Lower leg skin (tissue), 4 donors: ENCODE results near the gene ACTR2. TPM values are rescaled to one million over a fixed set of nuclear protein-coding genes. Genes with fewer than 3 reads are reported as not detected.
"Not testable (repeated sequence)": the region's sequence is repeated elsewhere in the genome, so short reads cannot be mapped to it uniquely, and the experiment has no call there.

Experiments used
- DNase-seq, 2 donors: peaks; one replicate each; pipeline ENCODE4 v3.0.0-alpha.2; 2019; ENCODE audit warnings: low spot score in 2 of 2
- H3K4me3 ChIP-seq: fragments of 200-600 bp; sonication (generic); 2 replicates; pipeline ENCODE4 v1.5.1; 2017; ENCODE audit warnings: mild to moderate bottlenecking, low read depth; ENCODE audit not compliant: poor library complexity, severe bottlenecking
- CTCF ChIP-seq, 3 donors: fragments of 450-650 bp; IDR thresholded peaks; one replicate each; pipeline ENCODE4 v1.5.1; 2016; ENCODE audit warnings: antibody characterized with exemption in 3 of 3, mild to moderate bottlenecking in 3 of 3, moderate library complexity in 2 of 3
- POLR2A ChIP-seq, 2 donors: fragments of 450-650 bp; IDR thresholded peaks; one replicate each; pipeline ENCODE4 v1.6.1; 2016 to 2017; ENCODE audit warnings: antibody characterized with exemption in 2 of 2, mild to moderate bottlenecking in 1 of 2, moderate library complexity in 1 of 2
- WGBS, 2 donors: methylation state at CpG; one replicate each; pipeline ENCODE4 v1.1.5; 2018; 5-methylcytosine and 5-hydroxymethylcytosine counted together
- intact Hi-C: fragments of 100-400 bp; cut with DNase I; formaldehyde crosslinking; loops from one replicate; pipeline ENCODE4 v1.15.0; 2023; ENCODE audit warnings: low total_unique reads
- total RNA-seq, 4 donors: library from RNA; depleted of rRNA; stranded (reverse); fragments of >200 nt; gene quantifications; one replicate each; pipeline ENCODE4 v1.1.0, GENCODE V29; 2016

Gene ACTR2
- total RNA-seq, result 10 to 100 TPM; 44.1 to 58.7 (median 50.9) TPM

DNA sequence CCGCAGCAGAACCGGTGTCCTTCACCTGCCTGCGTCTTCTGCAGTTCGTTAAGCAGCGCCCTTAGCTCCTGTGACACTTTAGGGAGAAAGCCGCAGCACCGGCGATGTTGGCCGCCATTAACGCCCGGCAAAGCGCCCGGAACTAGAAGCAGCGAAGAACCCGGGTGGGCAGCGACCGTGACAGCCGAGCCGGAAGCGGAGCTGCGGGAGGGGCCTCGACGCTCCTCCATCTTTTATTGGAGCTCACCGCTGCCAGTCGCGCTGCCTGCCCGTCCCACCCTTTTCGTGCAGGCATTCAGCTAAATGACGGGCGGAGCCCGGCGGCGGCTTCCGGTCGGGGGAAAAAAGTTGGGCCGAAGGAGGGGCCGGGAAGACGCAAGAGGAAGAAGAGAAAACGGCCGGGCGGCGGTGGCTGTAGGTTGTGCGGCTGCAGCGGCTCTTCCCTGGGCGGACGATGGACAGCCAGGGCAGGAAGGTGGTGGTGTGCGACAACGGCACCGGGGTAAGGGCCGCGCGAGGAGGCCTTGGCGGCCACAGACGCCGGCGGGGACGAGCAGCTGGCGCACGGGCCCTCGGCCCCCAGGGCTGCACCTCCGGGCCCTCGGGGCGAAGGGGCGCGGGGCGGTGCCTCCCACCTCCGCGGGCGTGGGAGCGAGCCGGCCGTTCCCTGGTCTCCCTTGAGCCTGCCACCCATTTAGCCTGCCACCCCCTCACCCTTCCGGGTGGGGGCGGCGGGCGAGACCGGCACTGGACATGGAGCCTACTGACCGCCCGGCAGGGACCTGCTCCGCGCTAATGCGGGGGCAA, at the start of gene ACTR2:
Gene ACTR2 (plus strand): TSS at position 376 of the 807 bp plus-strand sequence. CDS start 79 bp downstream, at position 455.
- DNase-seq, result peak; percentile 94 to 99
- 1% methylated on average over 61 to 79 of the region's 82 CpGs for WGBS, 2 donors

DNA sequence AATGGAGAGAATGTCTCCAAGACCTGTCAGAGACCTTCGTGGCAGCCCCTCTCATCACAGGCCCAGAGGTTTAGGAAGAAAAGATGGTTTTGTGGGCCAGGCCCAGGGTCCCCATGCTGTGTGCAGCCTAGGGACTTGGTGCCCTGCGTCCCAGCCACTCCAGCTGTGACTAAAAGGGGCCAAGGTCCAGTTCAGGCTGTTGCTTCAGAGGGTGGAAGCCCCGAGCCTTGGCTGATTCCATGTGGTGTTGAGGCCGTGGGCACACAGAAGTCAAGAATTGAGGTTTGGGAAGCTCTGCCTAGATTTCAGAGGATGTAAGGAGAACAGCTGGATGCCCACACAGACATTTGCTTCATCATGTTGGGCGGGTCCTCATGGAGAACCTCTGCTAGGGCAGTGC, 45.1 kb upstream of the ACTR2 start:
- no peak for DNase-seq
- TF ChIP-seq POLR2A (IDR thresholded peaks at IDR 0.05) (no peak), CTCF (IDR thresholded peaks at IDR 0.05) (no peak)
- intact Hi-C loops, result no loop called here
- 79 to 84% methylated on average over 5 of the region's 5 CpGs for WGBS, 2 donors
- H3K4me3 ChIP-seq, result no peak overlapping the region

More for the DNA sequence above, at the start of gene ACTR2:
- peak within 1 kb of the TSS; percentile 88 for H3K4me3 ChIP-seq
- TF ChIP-seq CTCF (IDR thresholded peaks at IDR 0.05) (no peak), POLR2A (IDR thresholded peaks at IDR 0.05) (peak in 1 of 2 donors; percentile 81)
- intact Hi-C loops, result no loop called here

DNA sequence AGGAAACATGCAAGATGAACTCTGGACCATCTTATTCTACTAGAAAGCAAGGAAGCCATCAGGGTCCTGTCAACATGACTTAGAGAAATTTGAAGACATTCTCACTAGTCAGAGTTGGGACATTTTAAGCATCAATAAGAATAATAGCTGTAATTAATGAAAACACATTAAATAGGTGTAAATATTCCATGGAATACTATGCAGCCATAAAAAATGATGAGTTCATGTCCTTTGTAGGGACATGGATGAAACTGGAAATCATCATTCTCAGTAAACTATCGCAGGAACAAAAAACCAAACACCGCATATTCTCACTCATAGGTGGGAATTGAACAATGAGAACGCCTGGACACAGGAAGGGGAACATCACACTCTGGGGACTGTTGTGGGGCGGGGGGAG, 44.2 kb upstream of the ACTR2 start:
- 91 to 93% methylated on average over 4 of the region's 4 CpGs for WGBS, 2 donors
- H3K4me3 ChIP-seq, DNase-seq, intact Hi-C loops: not testable (repeated sequence)

GRCh38 chr2:65185012-65185411, 42.6 kb upstream of the ACTR2 start:
- H3K4me3 ChIP-seq, result no peak overlapping the region
- intact Hi-C loops, result no loop called here
- 91 to 93% methylated on average over 3 of the region's 3 CpGs for WGBS, 2 donors
- no peak for DNase-seq
- TF ChIP-seq POLR2A (IDR thresholded peaks at IDR 0.05) (no peak), CTCF (IDR thresholded peaks at IDR 0.05) (no peak)

DNA sequence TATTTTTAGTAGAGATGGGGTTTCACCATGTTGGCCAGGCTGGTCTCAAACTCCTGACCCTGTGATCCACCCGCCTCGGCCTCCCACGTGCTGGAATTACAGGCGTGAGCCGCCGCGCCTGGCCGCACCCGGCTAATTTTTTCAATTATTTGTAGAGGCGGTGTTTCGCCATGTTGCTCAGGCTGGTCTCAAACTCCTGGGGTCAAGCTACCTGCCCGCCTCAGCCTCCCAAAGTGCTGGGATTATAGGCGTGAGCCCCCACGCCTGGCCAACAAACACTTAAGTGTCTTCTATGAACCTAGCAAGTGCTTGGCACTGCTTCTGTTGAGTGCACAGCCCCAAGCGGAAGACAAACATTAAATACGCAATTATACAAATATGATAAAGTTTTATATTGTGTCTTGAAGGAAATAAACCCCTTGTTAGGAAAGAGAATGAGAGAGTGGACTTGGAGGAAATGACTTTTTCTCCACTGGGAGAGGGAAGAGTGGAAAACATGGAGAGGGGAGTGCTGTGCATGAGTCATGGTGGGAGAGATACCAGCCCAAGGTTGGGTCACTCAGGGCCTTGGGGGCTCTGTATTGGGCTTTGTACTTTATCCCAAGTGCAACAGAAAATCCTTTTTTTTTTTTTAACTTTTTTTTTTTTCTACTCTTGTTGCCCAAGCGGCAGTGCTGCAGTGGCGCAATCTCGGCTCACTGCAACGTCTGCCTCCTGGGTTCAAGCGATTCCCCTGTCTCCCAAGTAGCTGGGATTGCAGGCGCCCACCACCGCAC, 41.4 kb upstream of the ACTR2 start:
- WGBS, 2 donors, result 88 to 89% methylated on average over 23 of the region's 23 CpGs
- no peak for TF ChIP-seq POLR2A (IDR thresholded peaks at IDR 0.05)
- no peak for TF ChIP-seq CTCF (IDR thresholded peaks at IDR 0.05)
- intact Hi-C loops, result no loop called here
- no peak overlapping the region for H3K4me3 ChIP-seq
- DNase-seq, result no peak
